ENCODE measurements around the gene PLCB1.

Gene PLCB1

GRCh38 chr20:8200220-8200619, 68.2 kb downstream of the PLCB1 start:
- H3K27me3 Mint-ChIP-seq = no peaks in the 10 kb centered on the region
- no peaks in the 10 kb centered on the region for H3K36me3 Mint-ChIP-seq
- H3K4me1 Mint-ChIP-seq = no peaks in the 10 kb centered on the region
- CTCF ChIA-PET = no interaction called here
- H3K27ac Mint-ChIP-seq = no peak overlapping the region
- no peaks in the 10 kb centered on the region for H3K9me3 Mint-ChIP-seq
- H3K4me3 Mint-ChIP-seq = no peak overlapping the region
- DNase-seq = no peak

DNA sequence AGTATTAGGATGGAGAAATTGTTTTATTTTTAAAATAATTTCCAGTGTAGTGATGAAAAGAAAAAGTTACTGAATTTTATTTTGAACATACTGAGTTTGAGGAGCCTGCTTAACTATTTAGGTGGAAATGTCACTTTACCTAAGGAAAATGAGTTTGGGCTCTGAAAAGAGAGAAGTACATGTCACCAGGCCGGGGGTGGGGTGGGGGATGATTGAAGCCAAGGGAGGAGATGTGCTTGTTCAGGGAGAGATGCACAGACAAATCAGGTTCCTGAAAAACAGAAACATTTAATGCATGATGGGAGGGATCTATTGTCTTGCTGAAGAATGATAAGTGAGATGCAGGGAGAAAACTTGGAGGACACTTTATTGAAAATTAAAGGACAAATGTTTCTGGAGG, 71.3 kb downstream of the PLCB1 start:
- Mint-ChIP-seq H3K4me3 (no peak overlapping the region), H3K4me1 (no peaks in the 10 kb centered on the region), H3K27ac (no peak overlapping the region), H3K27me3 (peaks cover 4% of the 10 kb centered on the region), H3K36me3 (no peaks in the 10 kb centered on the region), H3K9me3 (no peaks in the 10 kb centered on the region)
- DNase-seq = no peak
- CTCF ChIA-PET = no interaction called here

DNA sequence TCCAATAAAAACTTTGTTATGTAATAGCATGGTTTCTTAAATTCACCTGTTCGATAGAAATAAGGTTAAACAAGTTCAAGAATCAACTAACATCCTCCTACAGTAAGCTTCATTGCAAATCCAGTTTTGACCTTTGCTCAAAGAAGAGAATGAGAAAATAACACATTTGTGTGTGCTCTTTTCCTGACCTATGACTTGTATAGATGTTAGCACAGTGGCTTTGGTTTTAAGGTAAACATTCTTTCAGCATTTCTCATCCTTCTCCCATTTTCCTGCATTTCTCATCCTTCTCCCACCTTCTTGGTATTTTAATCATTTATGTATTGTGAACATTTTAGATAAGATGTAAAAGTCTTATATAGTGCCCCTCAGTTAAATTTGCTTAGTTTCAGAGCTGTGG, 73.9 kb downstream of the PLCB1 start:
- H3K27me3 Mint-ChIP-seq = peaks cover 4% of the 10 kb centered on the region
- no peaks in the 10 kb centered on the region for H3K9me3 Mint-ChIP-seq
- no peaks in the 10 kb centered on the region for H3K36me3 Mint-ChIP-seq
- no peak for DNase-seq
- H3K4me1 Mint-ChIP-seq = no peaks in the 10 kb centered on the region
- no peak overlapping the region for H3K4me3 Mint-ChIP-seq
- no peak overlapping the region for H3K27ac Mint-ChIP-seq
- CTCF ChIA-PET = no interaction called here

GRCh38 chr20:8208226-8208625, 76.2 kb downstream of the PLCB1 start:
- H3K27me3 Mint-ChIP-seq = peaks cover 4% of the 10 kb centered on the region
- H3K9me3 Mint-ChIP-seq = no peaks in the 10 kb centered on the region
- no peak overlapping the region for H3K4me3 Mint-ChIP-seq
- no peak overlapping the region for H3K27ac Mint-ChIP-seq
- peaks cover 5% of the 10 kb centered on the region for H3K4me1 Mint-ChIP-seq
- CTCF ChIA-PET = no interaction called here
- DNase-seq = no peak
- H3K36me3 Mint-ChIP-seq = no peaks in the 10 kb centered on the region

GRCh38 chr20:8209061-8209460, 77.0 kb downstream of the PLCB1 start:
- CTCF ChIA-PET = no interaction called here
- peaks cover 4% of the 10 kb centered on the region for H3K27me3 Mint-ChIP-seq
- H3K36me3 Mint-ChIP-seq = no peaks in the 10 kb centered on the region
- no peaks in the 10 kb centered on the region for H3K9me3 Mint-ChIP-seq
- H3K4me1 Mint-ChIP-seq = peaks cover 13% of the 10 kb centered on the region
- no peak overlapping the region for H3K4me3 Mint-ChIP-seq
- no peak overlapping the region for H3K27ac Mint-ChIP-seq
- no peak for DNase-seq

GRCh38 chr20:8210749-8211148, 78.7 kb downstream of the PLCB1 start:
- CTCF ChIA-PET = no interaction called here
- Mint-ChIP-seq H3K36me3 (no peaks in the 10 kb centered on the region), H3K4me3 (no peak overlapping the region), H3K4me1 (peaks cover 24% of the 10 kb centered on the region), H3K9me3 (no peaks in the 10 kb centered on the region), H3K27me3 (peaks cover 4% of the 10 kb centered on the region), H3K27ac (no peak overlapping the region)
- DNase-seq = no peak

DNA sequence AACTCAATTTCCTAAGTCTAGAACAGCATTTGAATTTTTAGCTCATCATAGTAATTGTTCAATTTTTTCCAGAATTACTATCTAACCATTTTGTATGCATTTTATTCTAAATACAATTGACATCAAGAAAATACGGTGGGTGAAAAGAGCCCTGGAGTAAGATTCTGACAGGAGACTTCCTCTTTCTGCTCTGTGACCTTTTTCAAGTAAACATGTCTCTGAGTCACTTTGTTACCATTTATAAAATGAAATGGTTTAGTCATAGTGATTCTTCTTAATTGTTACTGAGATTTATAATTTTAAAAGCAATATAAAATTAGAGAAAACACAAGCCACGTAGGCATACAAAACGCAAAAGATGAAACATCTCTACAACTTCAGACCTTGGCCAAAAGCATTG, 80.2 kb downstream of the PLCB1 start:
- CTCF ChIA-PET = no interaction called here
- Mint-ChIP-seq H3K36me3 (no peaks in the 10 kb centered on the region), H3K27me3 (peaks cover 7% of the 10 kb centered on the region), H3K4me1 (peaks cover 24% of the 10 kb centered on the region), H3K27ac (no peak overlapping the region), H3K4me3 (no peak overlapping the region), H3K9me3 (no peaks in the 10 kb centered on the region)
- DNase-seq = no peak

- peaks cover 24% of the 10 kb centered on the region for H3K4me1 Mint-ChIP-seq
- H3K27me3 Mint-ChIP-seq = peaks cover 4% of the 10 kb centered on the region
- no peaks in the 10 kb centered on the region for H3K9me3 Mint-ChIP-seq
- H3K36me3 Mint-ChIP-seq = no peaks in the 10 kb centered on the region
- H3K4me3 Mint-ChIP-seq = peak overlapping the region; percentile 53
- no peak for DNase-seq
- peak overlapping the region; percentile 66 for H3K27ac Mint-ChIP-seq
- CTCF ChIA-PET = no interaction called here
These were observed 81.2 kb downstream of the PLCB1 start for GRCh38 chr20:8213270-8213669.

DNA sequence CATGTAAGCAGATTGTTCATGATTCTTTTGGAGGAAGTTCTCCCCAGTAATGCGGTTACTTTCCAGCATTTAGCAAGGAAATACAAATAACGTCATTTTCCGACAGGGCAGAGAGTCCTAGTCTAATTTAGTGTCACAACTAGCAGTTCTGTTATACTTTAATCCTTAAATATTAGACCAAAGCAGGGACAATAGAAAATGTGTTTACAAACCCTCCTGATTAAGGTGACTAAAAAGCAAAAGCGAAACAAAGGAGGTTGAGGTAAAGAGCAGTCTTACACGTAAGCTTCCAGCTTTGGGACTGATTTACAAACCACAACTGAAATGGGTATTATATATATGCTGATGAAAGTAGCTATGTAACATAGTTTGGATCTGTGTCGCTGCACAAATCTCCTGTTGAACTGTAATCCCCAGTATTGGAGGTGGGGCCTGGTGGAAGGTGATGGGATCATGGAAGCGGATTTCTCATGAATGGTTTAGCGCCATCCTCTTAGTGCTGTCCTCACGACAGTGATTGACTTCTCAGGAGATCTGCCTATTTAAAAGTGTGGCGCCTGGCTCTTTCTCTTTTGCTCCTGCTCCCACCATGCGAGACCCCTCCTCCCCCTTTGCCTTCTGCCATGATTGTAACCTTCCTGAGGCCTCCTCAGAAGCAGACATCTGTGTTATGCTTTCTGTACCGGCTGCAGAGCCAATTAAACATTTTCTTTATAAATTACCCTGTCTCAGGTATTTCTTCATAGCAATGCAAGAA, 81.9 kb downstream of the PLCB1 start:
- peak overlapping the region; percentile 53 for H3K4me3 Mint-ChIP-seq
- peaks cover 4% of the 10 kb centered on the region for H3K27me3 Mint-ChIP-seq
- peak; percentile 22 for DNase-seq
- no peaks in the 10 kb centered on the region for H3K36me3 Mint-ChIP-seq
- H3K9me3 Mint-ChIP-seq = no peaks in the 10 kb centered on the region
- peak overlapping the region; percentile 66 for H3K27ac Mint-ChIP-seq
- CTCF ChIA-PET = no interaction called here
- peaks cover 24% of the 10 kb centered on the region for H3K4me1 Mint-ChIP-seq

DNA sequence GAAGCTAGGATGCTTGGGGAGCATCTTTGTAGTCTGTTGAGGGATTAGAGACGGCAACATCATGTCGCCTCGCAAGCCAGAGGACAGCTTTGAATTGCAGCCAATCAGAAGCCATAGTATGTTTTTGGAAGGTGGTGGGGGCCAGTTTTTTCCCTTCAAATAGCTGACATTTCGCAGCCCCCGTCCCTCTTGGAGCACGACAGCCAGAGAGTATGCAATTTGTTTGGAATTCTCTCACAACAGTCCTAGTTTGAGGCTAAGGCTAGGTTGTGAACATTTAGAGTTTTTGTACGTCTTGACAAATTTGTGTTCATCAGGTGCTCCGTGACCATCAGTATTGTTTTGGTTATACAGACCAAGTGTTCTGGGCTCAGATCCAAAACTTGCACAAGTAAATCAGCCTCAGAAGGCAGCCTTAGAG, 83.3 kb downstream of the PLCB1 start:
- peaks cover 24% of the 10 kb centered on the region for H3K4me1 Mint-ChIP-seq
- H3K9me3 Mint-ChIP-seq = no peaks in the 10 kb centered on the region
- no peaks in the 10 kb centered on the region for H3K36me3 Mint-ChIP-seq
- H3K27me3 Mint-ChIP-seq = peaks cover 4% of the 10 kb centered on the region
- CTCF ChIA-PET = no interaction called here
- no peak overlapping the region for H3K4me3 Mint-ChIP-seq
- no peak for DNase-seq
- no peak overlapping the region for H3K27ac Mint-ChIP-seq

- Mint-ChIP-seq H3K36me3 (no peaks in the 10 kb centered on the region), H3K27ac (no peak overlapping the region), H3K9me3 (no peaks in the 10 kb centered on the region), H3K4me3 (no peak overlapping the region), H3K27me3 (peaks cover 4% of the 10 kb centered on the region), H3K4me1 (peaks cover 24% of the 10 kb centered on the region)
- DNase-seq = no peak
- CTCF ChIA-PET = no interaction called here
These were observed 84.5 kb downstream of the PLCB1 start for GRCh38 chr20:8216375-8217200.

- Mint-ChIP-seq H3K4me1 (peaks cover 12% of the 10 kb centered on the region), H3K27ac (no peak overlapping the region), H3K27me3 (peaks cover 4% of the 10 kb centered on the region), H3K36me3 (no peaks in the 10 kb centered on the region), H3K9me3 (no peaks in the 10 kb centered on the region), H3K4me3 (no peak overlapping the region)
- CTCF ChIA-PET = interaction anchor here (1.5 kb wide), 1 partner anchor 88 kb away, joined by 3 read pairs; no protein-coding TSS in a partner anchor
- no peak for DNase-seq
These were observed 86.8 kb downstream of the PLCB1 start for GRCh38 chr20:8218861-8219260.

- DNase-seq = no peak
- peaks cover 4% of the 10 kb centered on the region for H3K27me3 Mint-ChIP-seq
- no peaks in the 10 kb centered on the region for H3K36me3 Mint-ChIP-seq
- H3K4me3 Mint-ChIP-seq = no peak overlapping the region
- H3K9me3 Mint-ChIP-seq = no peaks in the 10 kb centered on the region
- CTCF ChIA-PET = no interaction called here
- peaks cover 7% of the 10 kb centered on the region for H3K4me1 Mint-ChIP-seq
- H3K27ac Mint-ChIP-seq = no peak overlapping the region
These were observed 87.3 kb downstream of the PLCB1 start for GRCh38 chr20:8219403-8219802.

DNA sequence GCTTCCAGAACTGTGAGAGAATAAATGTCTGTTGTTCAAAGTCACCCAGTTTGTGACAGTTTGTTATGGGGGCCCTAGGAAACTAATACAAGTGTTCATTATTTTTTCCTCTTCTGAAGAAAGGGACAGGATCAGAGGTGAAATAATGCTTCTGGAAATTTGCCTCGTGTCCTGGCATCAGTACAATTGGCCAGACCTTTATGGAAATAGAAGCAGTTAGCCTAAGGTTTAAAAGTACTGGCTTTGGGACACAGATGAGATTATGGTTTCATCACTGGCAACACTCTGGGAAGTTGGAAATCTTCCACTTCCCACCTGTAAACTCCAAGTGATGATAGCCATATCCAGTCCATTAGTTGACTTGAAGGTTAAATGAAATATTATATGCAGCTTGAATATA, 88.7 kb downstream of the PLCB1 start:
- H3K27ac Mint-ChIP-seq = no peak overlapping the region
- no peaks in the 10 kb centered on the region for H3K4me1 Mint-ChIP-seq
- no peaks in the 10 kb centered on the region for H3K36me3 Mint-ChIP-seq
- H3K27me3 Mint-ChIP-seq = peaks cover 4% of the 10 kb centered on the region
- CTCF ChIA-PET = no interaction called here
- no peak for DNase-seq
- H3K9me3 Mint-ChIP-seq = no peaks in the 10 kb centered on the region
- no peak overlapping the region for H3K4me3 Mint-ChIP-seq

GRCh38 chr20:8221887-8222419, 89.9 kb downstream of the PLCB1 start:
- H3K4me3 Mint-ChIP-seq = no peak overlapping the region
- no peaks in the 10 kb centered on the region for H3K9me3 Mint-ChIP-seq
- H3K27me3 Mint-ChIP-seq = peaks cover 4% of the 10 kb centered on the region
- H3K36me3 Mint-ChIP-seq = no peaks in the 10 kb centered on the region
- no peaks in the 10 kb centered on the region for H3K4me1 Mint-ChIP-seq
- no peak overlapping the region for H3K27ac Mint-ChIP-seq
- CTCF ChIA-PET = no interaction called here
- no peak for DNase-seq

Data from activated naive CD4-positive, alpha-beta T cell treated with anti-CD3 and anti-CD28 coated beads, Interleukin-2, amount 10 ng/mL, durations not matched to agents 7 days and 5 days (primary cell).